Stomach (tissue), 9 donors: ENCODE results near the gene ATG16L2. TPM values are rescaled to one million over a fixed set of nuclear protein-coding genes. Genes with fewer than 3 reads are reported as not detected.

ENCODE experiments used
- DNase-seq, 2 donors: peaks; one replicate each; pipeline versions ENCODE4 v3.0.0 to v3.0.0-alpha.2; 2013 to 2019
- H3K27ac ChIP-seq, 5 donors: fragments of 200-600 bp in 4 of 5; sonication (generic) in 4 of 5; one replicate each; pipeline ENCODE4 v1.5.1; 2013 to 2019; ENCODE audit warnings: mild to moderate bottlenecking in 1 of 5, moderate library complexity in 1 of 5
- H3K27me3 ChIP-seq, 3 donors: fragments of 200-600 bp; sonication (generic); one replicate each; pipeline ENCODE4 v1.5.1; 2017 to 2019; ENCODE audit warnings: mixed run types in 1 of 3
- H3K36me3 ChIP-seq, 4 donors: fragments of 200-600 bp; sonication (generic); 1 replicate in 3 of 4; 2 replicates in 1 of 4; pipeline ENCODE4 v1.5.1; 2016 to 2019
- H3K4me1 ChIP-seq, 4 donors: fragments of 200-600 bp; sonication (generic); one replicate each; pipeline ENCODE4 v1.5.1; 2016 to 2019
- H3K4me3 ChIP-seq, 4 donors: fragments of 200-600 bp; sonication (generic) in 3 of 4; one replicate each; pipeline ENCODE4 v1.5.1; 2016 to 2019; ENCODE audit warnings: mild to moderate bottlenecking in 1 of 4
- H3K9me3 ChIP-seq, 4 donors: fragments of 200-600 bp; sonication (generic); one replicate each; pipeline ENCODE4 v1.5.1; 2016 to 2019
- EP300 ChIP-seq: sonication (generic); formaldehyde crosslinking; IDR thresholded peaks from one replicate; pipeline ENCODE4 v1.6.1; 2017; ENCODE audit warnings: antibody characterized with exemption
- POLR2A ChIP-seq, 4 donors: fragments of 450-650 bp; IDR thresholded peaks; one replicate each; pipeline ENCODE4 v1.6.1; 2016; ENCODE audit warnings: antibody characterized with exemption in 4 of 4, control low read depth in 2 of 4, mild to moderate bottlenecking in 1 of 4, moderate library complexity in 1 of 4
- POLR2AphosphoS5 ChIP-seq, 3 donors: sonication (generic); formaldehyde crosslinking; IDR thresholded peaks; one replicate each; pipeline ENCODE4 v1.6.1; 2016; ENCODE audit warnings: antibody characterized with exemption in 3 of 3
- WGBS, 5 donors: extraction: QIAGEN DNeasy Blood & Tissue Kit in 3 of 5; methylation state at CpG; one replicate each; pipeline versions ENCODE4 v1.1.5 to v1.1.7; 2013 to 2018; 5-methylcytosine and 5-hydroxymethylcytosine counted together
- intact Hi-C: fragments of 100-400 bp; cut with DNase I; formaldehyde crosslinking; loops from one replicate; pipeline ENCODE4 v1.15.1; 2023; ENCODE audit warnings: low total_unique reads
- polyA plus RNA-seq, 3 donors: library from polyadenylated mRNA; stranded (reverse); fragments of 200-250 nt; gene quantifications; one replicate each; pipeline ENCODE4 v1.2.3, GENCODE V29; 2013
- total RNA-seq, 5 donors: library from RNA; depleted of rRNA; stranded (reverse); fragments of >200 nt; gene quantifications; one replicate each; pipeline versions ENCODE4 v1.1.0 to v1.2.3, GENCODE V29; 2014 to 2016
- TF ChIP-seq, protein P1 (sequence below), 7 experiments: fragments of 450-650 bp in 4 of 7; fragments of 200-600 bp in 3 of 7; sonication (generic) in 3 of 7; IDR thresholded peaks; one replicate each; pipeline ENCODE4 v1.5.1; 2016 to 2019; ENCODE audit warnings: antibody characterized with exemption in 7 of 7, control low read depth in 2 of 7, mild to moderate bottlenecking in 1 of 7
- donor health status: healthy with polysubstance abuse.
- donor health status: Bipolar disorder and iron deficiency.
- donor health status: healthy.

Gene ATG16L2
- total and polyA plus RNA-seq, 8 donors = 13.0 to 266 (median 38.2) TPM

GRCh38 chr11:72778535-72779494 lies 35.4 kb upstream of the ATG16L2 start:
- no peaks in the 10 kb centered on the region for H3K27me3 ChIP-seq
- H3K4me3 ChIP-seq = peak overlapping the region; percentile 73 to 82 (median 76)
- DNase-seq = peak; percentile 73 to 90
- TF ChIP-seq POLR2AphosphoS5 (IDR thresholded peaks at IDR 0.05) = peak in 2 of 3 donors; percentile 54 to 80
- TF ChIP-seq POLR2A (IDR thresholded peaks at IDR 0.05) = peak in 1 of 4 donors; percentile 19
- TF ChIP-seq EP300 = no peak
- H3K27ac ChIP-seq = peak overlapping the region; percentile 93 to 96 (median 95)
- 34 to 74% (median 43%) methylated on average over 5 to 7 of the region's 7 CpGs for WGBS, 5 donors
- peaks cover 64 to 97% (median 93%) of the 10 kb centered on the region in 4 donors for H3K4me1 ChIP-seq
- intact Hi-C loops = no loop called here
- H3K9me3 ChIP-seq = no peaks in the 10 kb centered on the region
- peaks cover 0 to 4% (median 0%) of the 10 kb centered on the region in 4 donors for H3K36me3 ChIP-seq

DNA sequence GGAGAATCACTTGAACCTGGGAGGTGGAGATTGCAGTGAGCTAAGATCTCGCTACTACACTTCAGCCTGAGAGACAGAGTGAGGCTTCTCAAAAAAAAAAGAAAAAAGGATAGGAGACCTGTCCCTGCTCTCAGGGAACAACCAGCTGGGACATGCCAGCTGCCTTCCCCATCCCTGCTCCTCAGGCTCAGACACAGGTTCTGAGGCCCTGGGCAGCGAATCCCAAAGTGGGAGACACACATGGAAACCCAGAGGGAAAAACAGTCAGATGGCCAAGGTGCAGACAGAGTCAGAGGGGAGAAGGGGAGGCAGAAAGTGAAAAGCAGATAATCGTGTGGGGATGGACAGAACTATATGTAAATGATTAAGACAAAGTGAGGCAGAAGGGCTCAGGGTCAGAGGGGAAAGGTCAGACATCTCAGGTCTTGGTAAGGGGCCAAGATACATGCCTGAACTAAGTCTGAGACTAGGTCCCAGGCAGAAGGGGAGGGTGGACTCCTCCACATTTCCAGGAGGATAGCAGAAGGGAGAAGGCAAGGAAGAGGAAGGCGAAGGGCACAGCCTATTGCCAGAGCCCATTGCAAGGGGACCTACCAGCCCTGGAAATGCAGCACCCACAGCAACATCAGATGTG lies 34.6 kb upstream of the ATG16L2 start:
- Histone ChIP-seq H3K27me3 (no peaks in the 10 kb centered on the region), H3K4me3 (peak overlapping the region; percentile 73 to 82 (median 76)), H3K4me1 (peaks cover 58 to 95% (median 89%) of the 10 kb centered on the region in 4 donors), H3K27ac (peak overlapping the region; percentile 93 to 96 (median 95)), H3K36me3 (peaks cover 0 to 4% (median 0%) of the 10 kb centered on the region in 4 donors), H3K9me3 (no peaks in the 10 kb centered on the region)
- WGBS, 5 donors = 31 to 68% (median 50%) methylated on average over 4 of the region's 4 CpGs
- DNase-seq = peak in 1 of 2 donors; percentile 16
- intact Hi-C loops = no loop called here
- TF ChIP-seq POLR2A (IDR thresholded peaks at IDR 0.05) = no peak
- TF ChIP-seq POLR2AphosphoS5 (IDR thresholded peaks at IDR 0.05) = no peak
- TF ChIP-seq, protein P1, sequence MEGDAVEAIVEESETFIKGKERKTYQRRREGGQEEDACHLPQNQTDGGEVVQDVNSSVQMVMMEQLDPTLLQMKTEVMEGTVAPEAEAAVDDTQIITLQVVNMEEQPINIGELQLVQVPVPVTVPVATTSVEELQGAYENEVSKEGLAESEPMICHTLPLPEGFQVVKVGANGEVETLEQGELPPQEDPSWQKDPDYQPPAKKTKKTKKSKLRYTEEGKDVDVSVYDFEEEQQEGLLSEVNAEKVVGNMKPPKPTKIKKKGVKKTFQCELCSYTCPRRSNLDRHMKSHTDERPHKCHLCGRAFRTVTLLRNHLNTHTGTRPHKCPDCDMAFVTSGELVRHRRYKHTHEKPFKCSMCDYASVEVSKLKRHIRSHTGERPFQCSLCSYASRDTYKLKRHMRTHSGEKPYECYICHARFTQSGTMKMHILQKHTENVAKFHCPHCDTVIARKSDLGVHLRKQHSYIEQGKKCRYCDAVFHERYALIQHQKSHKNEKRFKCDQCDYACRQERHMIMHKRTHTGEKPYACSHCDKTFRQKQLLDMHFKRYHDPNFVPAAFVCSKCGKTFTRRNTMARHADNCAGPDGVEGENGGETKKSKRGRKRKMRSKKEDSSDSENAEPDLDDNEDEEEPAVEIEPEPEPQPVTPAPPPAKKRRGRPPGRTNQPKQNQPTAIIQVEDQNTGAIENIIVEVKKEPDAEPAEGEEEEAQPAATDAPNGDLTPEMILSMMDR (IDR thresholded peaks at IDR 0.05) = no peak
- no peak for TF ChIP-seq EP300

GRCh38 chr11:72780296-72781062 lies 33.7 kb upstream of the ATG16L2 start:
- no peaks in the 10 kb centered on the region for H3K9me3 ChIP-seq
- H3K36me3 ChIP-seq = peaks cover 0 to 4% (median 0%) of the 10 kb centered on the region in 4 donors
- peak overlapping the region; percentile 93 to 96 (median 95) for H3K27ac ChIP-seq
- H3K4me1 ChIP-seq = peaks cover 50 to 93% (median 83%) of the 10 kb centered on the region in 4 donors
- WGBS, 5 donors = 27 to 55% (median 34%) methylated on average over 7 to 10 of the region's 10 CpGs
- TF ChIP-seq POLR2A (IDR thresholded peaks at IDR 0.05) = no peak
- TF ChIP-seq, protein P1 (IDR thresholded peaks at IDR 0.05) = no peak
- no peak for TF ChIP-seq POLR2AphosphoS5 (IDR thresholded peaks at IDR 0.05)
- TF ChIP-seq EP300 = no peak
- H3K27me3 ChIP-seq = no peaks in the 10 kb centered on the region
- intact Hi-C loops = no loop called here
- DNase-seq = peak in 1 of 2 donors; percentile 16
- peak overlapping the region; percentile 73 to 82 (median 76) for H3K4me3 ChIP-seq

- peak; percentile 71 to 86 for DNase-seq
- TF ChIP-seq EP300 (no peak), POLR2AphosphoS5 (IDR thresholded peaks at IDR 0.05) (peak in 1 of 3 donors; percentile 46), POLR2A (IDR thresholded peaks at IDR 0.05) (peak in 1 of 4 donors; percentile 14)
- TF ChIP-seq, protein P1 (IDR thresholded peaks at IDR 0.05) = no peak
- peak overlapping the region; percentile 93 to 96 (median 95) for H3K27ac ChIP-seq
- H3K36me3 ChIP-seq = peaks cover 0 to 4% (median 0%) of the 10 kb centered on the region in 4 donors
- 15 to 33% (median 16%) methylated on average over 3 to 17 of the region's 17 CpGs for WGBS, 5 donors
- H3K4me3 ChIP-seq = peak overlapping the region; percentile 73 to 82 (median 76)
- no peaks in the 10 kb centered on the region for H3K9me3 ChIP-seq
- intact Hi-C loops = no loop called here
- no peaks in the 10 kb centered on the region for H3K27me3 ChIP-seq
- H3K4me1 ChIP-seq = peaks cover 50 to 93% (median 82%) of the 10 kb centered on the region in 4 donors
These were observed 33.2 kb upstream of the ATG16L2 start for GRCh38 chr11:72781063-72781312.
